Measurements from ENCODE around the gene NANOGP8.

DNA sequence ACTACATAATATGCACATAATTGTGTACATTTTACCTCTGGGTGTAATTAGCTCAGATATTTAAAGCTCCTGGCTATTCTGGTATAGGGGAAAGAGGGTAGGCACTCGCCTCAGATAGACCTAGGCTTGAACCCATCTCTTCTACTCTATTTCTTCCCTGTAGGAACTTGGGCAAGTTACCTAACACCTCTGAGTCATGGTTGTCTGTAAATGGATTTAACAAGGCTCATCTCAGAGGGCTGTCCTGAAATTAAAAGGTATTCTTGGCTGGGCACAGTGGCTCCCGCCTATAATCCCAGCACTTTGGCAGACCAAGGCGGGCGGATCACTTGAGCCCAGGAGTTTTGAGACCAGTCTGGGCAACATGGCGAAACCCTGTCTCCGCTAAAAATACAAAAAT lies 30.7 kb downstream of the NANOGP8 start:
- no peak for TF ChIP-seq POLR2A (IDR thresholded peaks at IDR 0.05; ENCODE audit: low read depth, low read length)
- TF ChIP-seq POU2F2 (IDR thresholded peaks at IDR 0.05; ENCODE audit: low read depth, low read length): no peak
- TF ChIP-seq TAF1 (IDR thresholded peaks at IDR 0.05; ENCODE audit: low read depth, low read length): no peak

Measured in GM12891 (cell line).